Stimulated activated CD4-positive, alpha-beta T cell treated with anti-CD3 and anti-CD28 coated beads, Interleukin-12 subunit alpha, Interleukin-12 subunit beta, amount 100 ng/mL, for 4 hours (primary cell): Measurements from ENCODE around the gene ERCC6.

Experiments
- DNase-seq: peaks from one replicate; pipeline ENCODE4 v3.0.0-alpha.2; 2020

Gene ERCC6

GRCh38 chr10:49508654-49509053 lies 30.3 kb downstream of the ERCC6 start:
- no peak for DNase-seq

DNA sequence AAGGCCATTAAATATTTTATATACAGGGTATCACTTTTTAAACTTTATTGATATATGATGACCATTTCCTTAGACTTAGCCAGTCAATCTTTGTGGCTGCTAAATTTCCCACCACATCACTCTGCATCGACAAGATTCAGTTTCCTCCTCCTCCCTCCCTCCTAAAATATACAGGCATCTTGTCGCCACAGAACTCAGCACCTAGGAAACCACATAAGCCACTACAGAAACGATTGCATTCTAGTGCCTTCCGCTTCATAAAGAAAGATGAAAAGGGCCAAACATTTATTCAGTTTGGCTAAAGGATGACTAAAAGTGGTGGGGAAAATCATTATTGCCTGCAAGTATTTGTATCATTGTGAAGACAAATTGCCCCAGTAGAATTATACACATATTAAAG lies 30.7 kb downstream of the ERCC6 start:
- DNase-seq, result no peak

- DNase-seq, result no peak
These were observed 33.3 kb downstream of the ERCC6 start for GRCh38 chr10:49505589-49505988.

- no peak for DNase-seq
These were observed 33.8 kb downstream of the ERCC6 start for GRCh38 chr10:49505076-49505475.

- DNase-seq, result no peak
These were observed 34.4 kb downstream of the ERCC6 start for GRCh38 chr10:49504528-49504927.

- no peak for DNase-seq
These were observed 36.6 kb downstream of the ERCC6 start for GRCh38 chr10:49502358-49502757.

- DNase-seq, result no peak
These were observed 38.5 kb downstream of the ERCC6 start for GRCh38 chr10:49500412-49500811.

DNA sequence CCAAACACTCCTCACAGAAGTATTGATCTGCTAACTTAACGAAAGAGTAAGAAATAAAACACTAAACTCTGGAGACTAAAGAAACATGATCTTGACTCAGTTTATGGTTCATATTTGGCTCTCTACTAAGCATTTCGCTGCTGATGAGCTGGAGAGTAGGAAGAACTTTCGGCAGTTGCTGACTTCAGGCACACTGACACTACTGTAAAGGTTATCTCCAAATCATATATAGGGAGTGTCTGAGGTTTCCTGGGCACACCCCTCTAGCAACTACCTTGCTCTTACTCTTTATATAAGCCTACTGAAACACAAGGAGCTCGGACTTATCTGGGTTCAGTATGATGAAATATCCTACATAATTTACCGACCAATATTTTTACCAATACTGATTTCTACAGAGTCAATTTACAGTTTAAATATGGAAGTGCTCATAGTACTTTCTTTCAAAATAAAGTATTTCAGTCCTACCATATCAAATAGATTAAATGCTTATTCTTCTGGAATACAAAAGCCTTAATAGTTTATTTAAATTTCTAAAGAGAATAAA lies 39.5 kb downstream of the ERCC6 start:
- DNase-seq, result no peak

DNA sequence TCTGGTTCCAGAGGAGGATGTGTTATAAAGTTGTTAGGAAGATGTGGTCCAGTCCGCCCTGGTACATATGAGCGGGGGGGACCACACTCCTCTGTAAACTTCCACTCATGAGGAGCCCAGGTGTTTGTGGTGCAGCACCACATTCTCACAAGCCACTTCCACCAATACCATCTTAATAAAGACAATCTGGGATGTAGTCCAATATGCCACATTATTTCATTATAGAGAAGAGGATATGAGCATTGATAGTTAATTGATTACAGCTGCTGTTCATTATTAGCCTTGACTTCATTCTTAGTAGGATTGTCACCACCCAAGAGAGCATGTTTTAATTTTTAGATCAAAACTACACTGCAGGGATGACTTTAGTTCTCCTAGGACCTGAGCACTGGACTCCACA lies 40.5 kb downstream of the ERCC6 start:
- DNase-seq, result no peak

GRCh38 chr10:49497358-49497757 lies 41.6 kb downstream of the ERCC6 start:
- no peak for DNase-seq

DNA sequence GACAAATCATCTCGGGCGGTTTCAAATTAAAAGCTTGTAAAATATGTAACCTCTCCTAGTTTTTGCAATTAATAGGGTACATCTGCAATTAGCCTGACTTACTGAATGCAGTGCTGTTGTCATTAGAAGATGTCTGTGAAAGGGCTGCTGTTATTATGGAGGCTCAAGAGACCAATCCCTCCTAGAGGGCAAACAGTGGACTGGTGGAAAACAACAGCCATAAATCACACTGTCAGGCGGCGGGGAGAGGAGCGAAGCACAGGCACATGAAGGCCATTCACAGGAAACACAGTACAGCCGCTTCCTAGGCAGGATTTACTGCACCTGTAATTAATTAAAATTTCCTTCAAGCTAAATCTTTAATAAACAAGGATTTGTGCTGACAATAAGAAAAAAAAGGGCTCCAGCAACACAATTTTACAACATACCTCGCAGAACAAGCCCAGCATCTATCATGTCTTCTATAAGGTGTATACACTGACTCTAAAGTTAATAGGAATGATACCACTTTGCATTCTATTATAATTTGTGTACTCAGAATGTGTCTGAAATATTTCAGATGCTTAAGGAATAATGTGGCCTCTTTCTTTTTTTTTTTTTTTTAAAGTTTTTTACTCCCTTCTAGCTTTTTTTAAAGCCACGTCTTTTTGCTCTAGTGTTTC lies 50.7 kb downstream of the ERCC6 start:
- no peak for DNase-seq

DNA sequence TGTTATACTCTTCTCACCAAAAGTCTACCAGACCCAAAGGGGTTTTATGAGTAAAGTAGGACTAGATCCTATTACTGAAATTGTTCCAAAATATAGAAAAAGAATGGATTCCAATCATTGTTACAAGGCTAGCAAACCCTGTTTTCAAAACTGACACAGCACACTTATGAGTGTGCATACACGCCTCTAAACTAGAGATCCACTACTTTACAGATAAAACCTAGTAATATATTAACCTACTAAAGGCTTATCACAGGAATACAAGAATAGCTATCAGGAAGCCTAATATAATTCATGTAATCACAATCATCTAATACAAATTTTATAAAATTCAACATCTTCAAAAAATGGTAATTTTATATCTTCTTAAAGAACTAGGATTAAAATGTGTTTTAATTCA lies 52.2 kb downstream of the ERCC6 start:
- no peak for DNase-seq

DNA sequence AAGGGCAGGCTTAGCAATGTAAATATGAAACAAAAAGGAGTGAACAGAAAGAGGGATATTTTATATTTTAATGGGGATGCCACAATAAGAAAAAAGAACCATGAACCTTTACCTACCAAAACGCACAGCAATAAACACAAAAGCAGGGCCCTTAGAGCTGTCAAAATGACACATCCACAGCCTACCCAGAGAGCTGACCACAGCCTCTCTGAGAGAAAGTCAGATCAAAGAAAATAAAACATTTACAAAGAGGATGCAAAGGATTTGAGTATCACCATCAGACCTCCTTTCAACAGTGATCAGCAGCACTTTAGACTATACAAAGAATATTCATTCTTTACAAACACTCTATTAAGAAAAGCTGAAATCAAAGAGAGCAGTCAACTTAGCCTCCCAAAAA lies 52.9 kb downstream of the ERCC6 start:
- DNase-seq, result no peak

- no peak for DNase-seq
These were observed 54.3 kb downstream of the ERCC6 start for GRCh38 chr10:49484486-49485235.

DNA sequence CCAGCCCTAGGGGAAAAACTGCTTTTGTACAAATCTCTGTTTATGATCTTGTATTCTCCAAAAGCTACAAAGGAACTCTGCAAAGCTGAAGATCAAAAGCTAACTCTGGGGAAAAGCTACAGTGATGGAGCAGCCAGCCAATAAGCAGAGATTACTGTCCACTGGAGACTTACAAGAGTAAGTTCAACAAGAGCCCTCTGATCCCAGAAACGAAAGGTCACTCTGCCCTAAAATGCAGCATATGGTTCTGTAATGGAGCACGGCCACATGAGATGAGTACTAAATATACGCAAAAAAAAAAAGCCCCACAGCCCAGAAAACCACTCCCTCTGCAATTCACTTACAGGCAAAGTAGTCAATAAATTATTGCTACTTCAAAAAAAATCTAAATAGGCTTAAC lies 60.1 kb downstream of the ERCC6 start:
- DNase-seq, result no peak

- DNase-seq, result no peak
These were observed 64.0 kb downstream of the ERCC6 start for GRCh38 chr10:49474901-49475300.

DNA sequence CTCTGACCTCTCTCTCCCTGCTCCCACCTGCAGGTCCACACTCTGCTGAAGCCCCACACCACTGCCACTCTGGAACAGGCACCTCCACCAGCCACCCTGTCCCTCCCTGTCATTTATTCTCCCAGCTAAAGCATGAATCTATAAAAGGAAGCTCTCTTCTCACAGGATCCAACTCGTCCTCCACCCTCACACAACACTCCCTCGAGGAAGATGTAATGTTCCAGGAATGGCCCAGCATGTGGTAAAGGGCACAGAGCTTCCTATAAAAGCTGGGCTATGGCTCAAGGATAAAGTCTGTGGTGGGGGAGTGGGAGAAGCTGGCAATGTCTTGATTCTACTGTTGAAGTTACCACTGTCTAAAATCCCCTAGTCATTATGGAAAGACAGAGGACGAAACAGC lies 67.4 kb downstream of the ERCC6 start:
- no peak for DNase-seq

DNA sequence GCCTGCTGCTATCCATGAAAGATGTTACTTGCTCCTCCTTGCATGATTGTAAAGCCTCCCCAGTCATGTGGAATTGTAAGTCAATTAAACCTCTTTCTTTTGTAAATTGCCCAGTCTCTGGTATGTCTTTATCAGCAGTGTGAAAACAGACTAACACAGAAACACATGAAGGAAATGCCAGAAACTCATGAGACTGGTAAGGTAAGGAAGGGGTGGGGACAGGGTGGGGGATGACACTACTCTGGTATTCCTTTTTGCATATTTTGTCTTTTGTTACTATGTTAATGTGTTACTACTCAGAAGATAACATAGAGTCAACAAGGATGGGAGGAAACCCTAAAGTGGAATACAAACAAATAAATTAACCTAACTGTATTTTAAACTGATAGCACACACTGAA lies 73.2 kb downstream of the ERCC6 start:
- no peak for DNase-seq
